DLD1 (cell line): ENCODE results near the gene DPCD.

Experiments used
- in situ Hi-C: cut with HindIII; loops from 2 replicates; pipeline ENCODE4 v1.10.0; 2017; ENCODE audit warnings: low sequenced_read_pairs

DPCD gene

GRCh38 chr10:101587725-101588653 lies at the start of gene DPCD, which contains the start of gene POLL:
TSS of gene DPCD (plus strand) at chr10:101588321. CDS start at chr10:101588337, 16 bp downstream.
TSS of gene POLL (minus strand) at chr10:101588257. CDS start at chr10:101587360, 897 bp downstream.
- in situ Hi-C loops, result no loop called here

- in situ Hi-C loops, result no loop called here
Observed at GRCh38 chr10:101538446-101538845, 49.7 kb upstream of the DPCD start.

- in situ Hi-C loops, result no loop called here
Observed at GRCh38 chr10:101545898-101546297, 42.2 kb upstream of the DPCD start.

GRCh38 chr10:101550965-101551364 lies 37.2 kb upstream of the DPCD start:
- in situ Hi-C loops, result no loop called here

GRCh38 chr10:101552442-101552841 lies 35.7 kb upstream of the DPCD start:
- in situ Hi-C loops, result no loop called here

- in situ Hi-C loops, result no loop called here
Observed at GRCh38 chr10:101557541-101557940, 30.6 kb upstream of the DPCD start.

- in situ Hi-C loops, result no loop called here
Observed at GRCh38 chr10:101558204-101558603, 29.9 kb upstream of the DPCD start.

- in situ Hi-C loops, result no loop called here
Observed at GRCh38 chr10:101558671-101559595, 29.2 kb upstream of the DPCD start.

- in situ Hi-C loops, result no loop called here
Observed at GRCh38 chr10:101559596-101560297, 28.4 kb upstream of the DPCD start.

- in situ Hi-C loops, result no loop called here
Observed at GRCh38 chr10:101560298-101561067, 27.6 kb upstream of the DPCD start.

GRCh38 chr10:101561068-101561915 lies 26.8 kb upstream of the DPCD start:
- in situ Hi-C loops, result no loop called here

GRCh38 chr10:101562231-101562630 lies 25.9 kb upstream of the DPCD start:
- in situ Hi-C loops, result no loop called here

- in situ Hi-C loops, result no loop called here
Observed at GRCh38 chr10:101563007-101563406, 25.1 kb upstream of the DPCD start.

GRCh38 chr10:101563497-101564040 lies 24.6 kb upstream of the DPCD start:
- in situ Hi-C loops, result no loop called here

GRCh38 chr10:101564490-101564991 lies 23.6 kb upstream of the DPCD start:
- in situ Hi-C loops, result no loop called here

GRCh38 chr10:101565370-101565900 lies 22.7 kb upstream of the DPCD start:
- in situ Hi-C loops, result no loop called here

GRCh38 chr10:101565936-101566332 lies 22.2 kb upstream of the DPCD start:
- in situ Hi-C loops, result no loop called here
